GM19023 (cell line): ENCODE measurements around the gene TRPM8.

Experiments
- ATAC-seq: cut with Tn5 transposase; IDR thresholded peaks from one replicate; pipeline ENCODE4 v1.9.1; 2021; ENCODE audit warnings: mild to moderate bottlenecking, moderate library complexity; ENCODE audit not compliant: unreplicated experiment

TRPM8 gene

DNA sequence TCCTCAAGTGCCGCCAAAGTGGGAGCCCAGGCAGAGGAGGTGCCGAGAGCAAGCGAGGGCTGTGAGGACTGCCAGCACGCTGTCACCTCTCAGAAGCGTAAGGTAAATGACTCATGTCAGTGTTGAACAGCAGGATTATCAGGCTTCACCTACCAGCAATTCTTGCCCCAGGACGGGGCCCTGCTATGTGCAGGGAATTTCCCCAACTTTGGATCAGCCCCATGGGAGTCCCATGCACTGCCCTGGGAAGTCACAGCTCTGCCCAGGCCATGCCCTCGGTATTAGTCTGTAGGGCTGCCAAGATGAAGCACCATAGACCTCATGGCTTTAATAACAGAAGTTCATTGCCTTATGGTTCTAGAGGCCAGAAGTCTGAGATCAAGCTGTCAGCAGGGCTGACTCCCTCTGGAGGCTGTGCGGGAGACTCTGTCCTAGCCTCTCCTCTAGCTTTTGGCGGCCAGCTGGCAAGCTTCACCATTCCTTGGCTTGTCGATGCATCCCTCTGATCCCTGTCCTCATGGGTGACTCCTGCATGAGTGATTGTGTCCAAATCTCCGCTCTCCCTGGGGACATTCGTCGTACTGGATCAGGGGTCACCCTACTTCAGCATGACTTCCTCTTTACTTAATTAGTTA is 55.9 kb downstream of the TRPM8 start:
- no peak for ATAC-seq

DNA sequence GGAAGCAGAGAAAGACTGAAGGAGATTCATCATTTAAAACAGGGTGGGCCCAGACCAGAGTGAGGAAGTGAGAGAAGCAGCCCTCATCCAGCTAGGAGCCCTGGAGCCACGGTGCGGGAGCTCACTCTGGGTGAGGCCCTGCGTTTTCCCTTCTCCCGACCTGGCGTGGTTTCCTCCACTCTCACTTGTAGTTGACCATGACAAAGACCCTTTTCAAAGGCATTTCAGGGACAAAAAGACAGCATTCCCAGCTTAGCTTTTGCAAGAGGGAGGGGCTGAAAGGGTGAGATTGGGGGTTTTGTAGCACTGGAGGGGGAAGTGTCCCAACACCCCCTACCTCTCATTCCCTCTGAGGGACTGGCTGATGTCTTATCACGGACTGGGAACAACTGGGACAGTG is 56.6 kb downstream of the TRPM8 start:
- ATAC-seq: no peak

DNA sequence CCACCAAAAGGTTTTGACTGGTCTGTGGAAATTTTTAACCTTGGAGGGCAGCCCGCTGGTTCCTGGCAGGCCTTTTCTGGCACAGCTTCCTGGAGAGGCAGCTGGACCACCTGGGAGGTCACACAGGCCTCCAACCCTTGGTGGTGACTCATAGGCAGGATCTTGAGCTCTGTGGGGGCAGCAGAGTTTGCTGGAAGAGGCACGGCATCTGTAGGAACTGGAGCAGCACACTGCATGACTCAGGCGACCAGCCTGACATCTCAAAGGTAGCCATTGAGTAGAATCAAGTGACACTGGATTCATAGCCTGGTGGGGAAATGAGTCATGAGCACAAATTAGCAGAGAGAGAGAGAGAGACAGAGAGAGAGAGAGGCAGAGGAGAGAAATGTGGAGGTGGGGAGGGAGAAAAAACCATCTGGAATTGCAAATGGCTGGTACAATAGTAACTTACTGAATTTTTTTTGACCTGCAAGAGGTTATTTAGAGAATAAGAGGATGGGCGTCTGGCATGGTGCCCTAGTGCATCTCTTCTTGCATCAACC is 57.4 kb downstream of the TRPM8 start:
- no peak for ATAC-seq

DNA sequence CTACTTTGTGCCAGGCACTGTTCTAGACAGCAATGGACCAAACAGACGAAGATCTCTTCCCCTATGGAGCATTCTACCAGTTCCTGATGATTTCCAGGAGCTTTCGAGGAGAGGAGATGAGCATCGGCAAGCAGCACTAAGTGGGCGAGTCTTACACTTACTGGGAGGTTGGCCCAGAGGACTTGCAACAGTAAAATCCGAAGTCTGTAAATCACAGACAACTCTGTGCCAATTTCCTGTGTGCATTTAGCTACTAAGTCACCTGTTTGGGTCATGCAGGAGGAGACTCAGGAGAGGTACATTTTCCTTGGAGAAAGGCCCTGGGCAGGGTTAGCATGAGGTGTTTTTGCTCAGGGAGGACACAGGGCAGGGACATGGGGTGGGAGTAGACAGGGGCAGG is 58.9 kb downstream of the TRPM8 start:
- ATAC-seq: no peak

DNA sequence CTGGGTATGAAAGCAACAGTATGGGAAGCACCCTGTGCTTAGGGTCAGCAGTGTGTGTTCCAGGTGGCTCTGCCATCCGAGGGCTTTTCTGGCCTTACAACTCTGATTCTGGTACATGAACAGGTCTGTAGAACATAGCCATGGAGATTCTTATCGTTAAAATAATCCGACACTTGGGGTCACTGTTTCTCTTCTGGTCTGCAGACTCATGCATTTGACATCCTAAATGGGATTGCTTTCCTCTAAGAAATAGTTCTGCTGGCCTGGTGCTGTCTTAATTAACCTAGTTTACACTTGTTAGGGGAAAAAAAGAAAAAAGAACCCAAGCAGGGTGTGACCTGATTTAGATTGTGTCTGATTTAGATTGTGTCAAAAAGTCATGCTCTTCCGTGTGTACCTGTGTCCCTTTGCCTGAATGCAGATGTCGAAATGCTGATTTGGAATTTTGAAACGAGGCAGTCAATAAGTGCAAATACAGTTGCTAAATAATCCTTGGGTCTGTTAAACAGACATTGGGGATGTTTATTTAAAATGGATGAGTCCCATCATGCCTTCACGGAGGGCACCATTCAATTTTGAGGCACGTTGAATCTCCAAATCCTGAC is 59.6 kb downstream of the TRPM8 start:
- no peak for ATAC-seq

DNA sequence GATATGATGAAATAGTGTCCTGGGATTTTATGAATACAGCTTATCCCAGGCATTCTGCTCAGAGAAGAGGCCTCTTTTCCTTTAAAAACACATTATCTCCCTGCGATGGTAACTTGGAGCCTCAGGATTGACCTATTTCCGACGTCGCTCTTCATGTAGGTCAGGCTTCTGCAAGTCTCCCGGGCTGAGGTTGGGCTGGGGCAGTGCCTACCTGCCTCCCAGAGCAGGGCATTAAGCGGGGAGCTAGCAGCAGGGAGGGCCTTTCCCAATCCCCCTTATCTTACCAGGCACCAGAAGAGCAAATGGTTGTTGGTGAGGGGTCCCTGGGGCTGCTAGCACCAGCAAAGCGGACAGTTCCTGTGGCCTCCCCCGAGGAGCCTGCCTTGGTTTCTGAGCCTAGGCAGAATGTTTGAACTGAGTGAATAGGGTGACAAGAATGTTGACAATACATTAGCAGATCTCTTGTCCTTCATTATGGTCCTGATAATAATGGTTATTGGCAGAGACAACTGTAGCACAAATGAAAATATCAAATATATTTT is 60.2 kb downstream of the TRPM8 start:
- no peak for ATAC-seq

DNA sequence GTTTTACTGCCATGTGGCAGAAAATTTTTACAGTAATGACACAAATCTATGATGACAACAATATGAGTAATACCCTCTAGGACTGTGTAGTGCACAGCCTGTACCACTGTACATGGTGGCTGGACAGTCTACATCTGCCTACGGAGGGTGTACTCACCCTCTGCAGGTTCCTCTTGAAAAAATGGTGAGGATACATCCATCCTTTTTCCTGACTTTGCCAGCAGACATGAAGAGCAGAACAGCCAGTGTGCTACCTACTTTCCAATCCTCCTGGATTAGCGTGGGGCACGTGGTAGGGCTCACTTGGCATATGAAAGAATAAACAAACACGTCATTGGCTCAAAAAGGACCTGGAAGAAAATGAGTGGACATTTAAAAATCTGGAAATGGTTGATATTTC is 62.6 kb downstream of the TRPM8 start:
- no peak for ATAC-seq

DNA sequence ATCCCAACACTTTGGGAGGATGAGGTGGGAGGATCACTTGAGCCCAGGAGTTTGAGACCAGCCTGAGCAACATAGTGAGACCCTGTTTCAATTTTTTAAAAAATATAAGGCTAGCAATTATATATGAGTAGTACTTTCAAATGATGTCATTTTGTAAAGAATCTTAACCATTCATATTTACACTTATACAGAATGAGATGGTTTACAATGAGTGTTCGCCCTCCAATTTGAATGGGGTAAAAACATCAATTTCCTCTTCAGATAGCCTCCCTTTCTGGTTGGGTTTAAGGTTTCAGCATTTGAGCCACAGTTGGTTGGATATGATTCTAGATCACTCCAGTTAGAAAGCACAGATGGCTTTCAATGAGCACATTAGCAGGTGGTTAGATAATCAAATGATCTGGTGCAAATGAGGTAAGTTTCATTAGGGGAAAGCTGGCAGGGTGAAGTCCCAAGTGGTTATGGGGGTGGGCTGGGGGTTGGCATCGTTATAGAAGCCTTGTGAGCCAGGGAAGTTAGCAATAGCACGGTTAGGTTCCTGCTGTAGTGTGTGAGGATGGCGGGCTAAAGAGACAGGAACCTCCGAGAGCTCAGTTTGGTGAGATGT is 63.9 kb downstream of the TRPM8 start:
- ATAC-seq: no peak

DNA sequence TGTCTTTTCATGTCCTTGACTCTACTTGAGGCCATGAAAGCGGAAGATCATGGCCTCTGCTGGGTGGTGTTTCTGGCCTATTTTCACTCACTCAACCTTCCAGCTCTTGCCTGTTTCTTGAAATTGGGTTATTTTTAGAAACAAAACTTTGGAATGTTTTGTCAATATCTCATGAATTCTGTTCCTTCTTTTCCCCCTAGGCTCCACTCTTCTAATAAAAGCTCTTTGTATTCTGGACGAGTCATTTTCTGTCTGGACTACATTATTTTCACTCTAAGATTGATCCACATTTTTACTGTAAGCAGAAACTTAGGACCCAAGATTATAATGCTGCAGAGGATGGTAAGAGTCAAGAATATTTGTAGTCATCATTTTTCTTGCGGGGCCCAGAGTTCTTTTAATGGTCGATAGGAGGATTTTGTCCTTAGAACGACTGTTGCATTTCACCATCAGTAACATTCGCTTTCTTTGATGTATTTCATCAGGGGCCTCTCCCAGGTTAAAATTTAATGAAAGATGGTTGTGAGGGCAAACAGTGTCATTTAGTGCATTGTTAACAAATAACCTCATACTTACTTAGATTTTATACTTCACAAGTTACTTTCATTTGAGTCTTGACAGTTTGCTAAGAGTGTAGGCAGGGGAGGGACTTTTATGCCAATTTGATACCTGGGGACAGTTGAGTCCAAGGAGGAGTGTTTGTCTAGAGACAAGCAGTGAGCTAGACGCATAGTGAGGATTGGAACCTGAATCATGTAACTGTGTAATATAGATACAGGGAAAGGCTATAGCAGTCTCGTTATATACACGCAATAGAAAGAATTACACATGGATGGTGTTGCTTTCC is 64.6 kb downstream of the TRPM8 start:
- no peak for ATAC-seq

DNA sequence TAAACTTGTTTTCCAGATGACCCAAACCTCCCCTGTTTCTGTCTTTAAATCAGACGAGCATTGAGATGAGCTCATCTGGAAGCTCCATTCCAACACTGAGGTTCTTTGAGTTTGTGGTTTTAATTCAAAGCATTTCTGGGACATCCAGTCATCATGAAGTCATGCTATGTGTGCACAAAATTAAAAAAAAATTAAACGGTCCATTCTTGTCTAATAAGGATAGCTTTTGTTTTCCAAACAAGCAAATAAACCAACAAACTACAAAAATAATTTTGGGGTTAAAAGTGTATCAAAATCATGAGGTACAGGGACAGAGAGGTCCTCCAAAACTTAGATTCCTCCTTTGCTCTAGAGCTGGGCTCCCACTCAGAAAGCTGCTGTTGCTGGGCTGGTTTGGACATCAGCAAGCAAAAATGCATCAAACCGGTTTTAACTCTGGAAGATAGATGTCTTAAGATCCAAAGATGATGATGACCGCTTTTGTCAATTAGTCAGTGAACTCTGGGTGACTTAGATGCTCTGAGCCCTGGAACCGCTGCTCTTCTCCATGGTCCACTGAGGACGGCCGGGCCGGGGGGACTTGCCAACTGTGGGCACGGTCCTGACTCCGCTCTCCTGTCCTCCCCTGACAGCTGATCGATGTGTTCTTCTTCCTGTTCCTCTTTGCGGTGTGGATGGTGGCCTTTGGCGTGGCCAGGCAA is 65.4 kb downstream of the TRPM8 start:
- ATAC-seq: no peak

DNA sequence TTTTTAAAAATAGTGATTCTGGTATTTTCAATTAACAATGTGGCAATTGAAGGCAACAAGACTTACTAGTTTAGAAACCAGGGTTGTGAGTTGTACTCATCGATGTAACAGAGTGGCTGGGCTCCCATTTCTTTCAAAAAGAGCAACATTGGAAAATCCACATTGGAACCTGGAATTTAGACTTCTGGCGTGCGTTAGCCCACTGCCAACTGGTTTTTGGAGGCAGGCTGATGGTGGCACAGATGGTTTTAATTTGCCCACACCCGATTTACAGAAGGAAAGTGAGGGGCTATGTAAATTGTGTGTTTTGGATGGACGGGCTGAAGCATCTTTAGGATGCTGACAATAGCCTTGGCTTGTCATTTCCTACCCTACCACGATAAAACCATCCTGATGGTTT is 66.3 kb downstream of the TRPM8 start:
- ATAC-seq: no peak

DNA sequence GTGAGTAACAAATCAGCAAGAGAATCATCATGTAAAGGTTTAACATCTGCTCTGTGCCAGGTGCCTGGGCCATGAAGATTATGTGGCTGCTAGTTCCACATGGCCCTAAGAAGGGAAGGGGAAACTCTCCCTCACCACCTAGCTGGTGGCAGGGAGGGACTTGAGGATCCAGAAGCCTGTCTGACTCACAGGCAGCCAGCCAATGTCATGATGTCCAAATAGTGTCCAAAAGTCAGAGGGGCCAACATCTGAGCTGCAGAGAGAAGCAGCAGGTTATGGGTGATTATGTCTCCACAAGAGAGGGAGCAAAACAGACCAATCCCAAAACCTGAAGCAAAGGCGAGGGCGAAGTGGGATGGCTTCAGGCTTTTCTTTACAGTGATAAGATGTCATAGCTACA is 71.4 kb downstream of the TRPM8 start:
- no peak for ATAC-seq

DNA sequence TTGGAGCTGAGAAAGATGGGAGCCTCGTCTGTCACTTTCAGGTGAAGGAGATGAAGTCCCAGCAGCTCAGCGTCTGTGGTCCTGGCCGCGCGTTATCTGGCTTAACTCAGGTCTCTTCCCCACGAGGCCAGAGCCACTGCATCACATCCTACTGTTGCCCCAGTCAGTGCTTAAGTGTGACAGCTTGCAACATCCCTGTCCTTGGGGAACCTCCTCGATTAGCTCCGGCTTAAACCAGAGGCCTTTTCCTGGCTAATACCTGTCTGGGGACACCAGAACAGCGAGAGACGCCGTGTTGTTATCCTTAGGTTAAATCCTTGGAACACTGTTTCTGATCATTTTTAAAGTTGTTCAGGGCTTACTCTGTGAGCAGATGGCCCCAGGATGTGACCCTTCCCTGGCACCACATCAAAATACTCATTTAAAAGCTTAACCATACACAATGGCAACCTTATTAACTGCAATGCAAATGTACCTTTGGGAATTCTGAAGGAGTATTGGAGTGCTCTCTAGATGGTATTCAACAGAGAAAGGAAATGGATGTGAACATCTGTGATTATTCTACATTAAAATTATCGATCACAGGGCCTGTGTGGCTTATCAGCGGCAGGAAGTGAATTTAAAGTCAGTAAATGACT is 72.2 kb downstream of the TRPM8 start:
- ATAC-seq: no peak

DNA sequence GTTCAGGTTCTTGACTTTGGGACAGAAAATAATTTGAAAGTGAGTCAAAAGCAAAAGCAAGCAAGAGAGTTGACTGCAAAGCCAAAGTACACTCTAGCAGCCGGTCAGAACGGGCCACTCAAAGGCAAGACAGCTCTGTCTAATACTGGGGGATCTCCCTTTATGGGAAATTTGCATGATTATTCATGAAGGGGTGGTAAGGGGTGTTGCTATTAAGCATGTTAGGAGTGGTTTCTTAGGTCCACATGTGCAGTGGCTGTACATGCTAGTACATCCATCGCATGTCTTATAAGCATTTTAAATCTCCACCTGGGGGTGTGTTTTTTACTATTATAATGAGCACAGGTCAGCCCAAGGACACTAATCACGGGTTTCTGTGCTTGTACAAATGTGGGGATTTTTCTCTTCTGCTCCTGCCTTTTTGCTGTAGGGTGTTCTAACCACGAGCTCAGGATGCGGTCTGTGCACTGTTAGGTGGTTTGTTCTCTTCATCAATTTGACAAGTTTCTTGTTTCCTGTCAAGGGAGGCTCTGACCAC is 73.2 kb downstream of the TRPM8 start:
- ATAC-seq: no peak

DNA sequence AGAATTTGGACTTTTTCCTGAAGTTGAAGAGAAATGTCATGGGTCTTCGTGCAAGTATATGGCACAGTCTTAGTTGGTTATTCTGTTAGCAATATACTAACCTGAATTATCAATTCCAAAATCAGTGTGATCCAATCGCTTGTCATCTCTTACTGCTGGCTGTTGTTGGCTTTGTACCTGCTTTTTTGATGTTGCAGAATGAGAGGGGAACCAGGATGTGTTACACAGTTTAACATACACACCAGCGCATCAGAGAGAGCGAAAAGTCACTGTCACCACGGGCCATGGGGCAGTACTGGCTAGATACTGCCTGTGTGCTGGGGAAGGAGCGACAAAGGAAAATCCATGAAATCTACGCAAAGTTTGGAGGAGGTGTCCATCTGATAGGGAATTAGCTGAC is 74.0 kb downstream of the TRPM8 start:
- no peak for ATAC-seq

DNA sequence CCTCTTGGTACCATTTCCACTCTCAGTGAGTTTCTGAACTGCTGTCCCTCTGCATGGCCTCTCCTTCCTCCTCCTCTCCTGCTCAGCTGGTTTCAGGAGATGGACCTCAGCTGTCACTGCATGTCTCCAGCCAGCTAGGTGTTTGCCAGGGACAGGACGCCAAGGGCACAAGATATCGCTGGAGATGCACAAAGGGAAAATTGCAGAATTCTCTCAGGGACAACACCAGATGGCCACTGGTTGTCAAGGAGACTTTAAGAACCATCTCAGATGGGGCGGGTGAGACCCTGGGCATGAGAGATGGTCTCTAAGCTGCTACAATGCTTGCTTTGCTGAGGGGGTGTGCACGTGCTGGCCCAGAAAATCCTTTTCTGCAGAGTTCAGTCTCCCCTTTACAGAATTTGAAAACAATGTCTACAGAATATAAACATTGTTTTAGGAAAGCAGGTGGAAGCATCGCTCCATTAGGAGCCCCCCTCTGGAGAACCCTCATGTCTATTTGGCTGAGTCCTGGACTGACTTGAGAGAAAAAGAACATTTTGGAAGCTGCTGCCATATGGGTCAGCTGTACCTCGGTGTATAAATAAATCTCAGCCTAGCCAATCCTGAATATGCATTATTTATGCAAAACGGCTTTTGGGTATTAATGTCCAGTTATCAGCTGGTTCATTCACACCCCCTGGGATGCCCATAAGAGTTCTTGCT is 75.5 kb downstream of the TRPM8 start:
- ATAC-seq: no peak

DNA sequence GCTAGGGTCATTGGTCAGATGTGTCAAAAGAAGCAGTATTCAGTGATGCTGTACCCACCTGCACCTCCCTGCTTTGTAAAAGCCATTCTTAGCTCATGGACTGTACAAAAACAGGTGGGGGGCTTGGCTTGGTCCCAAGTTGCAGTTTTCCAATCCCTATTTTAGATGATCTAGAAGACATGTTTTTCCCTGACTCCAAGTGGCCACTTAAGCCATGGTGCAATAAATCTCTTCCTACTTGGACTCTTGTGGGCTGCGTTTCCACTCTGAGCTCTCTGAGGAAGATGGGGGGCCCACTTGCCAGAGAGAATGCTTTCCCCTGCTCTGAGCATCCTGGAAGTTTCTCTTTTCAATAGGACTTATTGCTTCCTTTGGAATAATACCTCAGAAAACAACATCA is 76.3 kb downstream of the TRPM8 start:
- ATAC-seq: no peak

DNA sequence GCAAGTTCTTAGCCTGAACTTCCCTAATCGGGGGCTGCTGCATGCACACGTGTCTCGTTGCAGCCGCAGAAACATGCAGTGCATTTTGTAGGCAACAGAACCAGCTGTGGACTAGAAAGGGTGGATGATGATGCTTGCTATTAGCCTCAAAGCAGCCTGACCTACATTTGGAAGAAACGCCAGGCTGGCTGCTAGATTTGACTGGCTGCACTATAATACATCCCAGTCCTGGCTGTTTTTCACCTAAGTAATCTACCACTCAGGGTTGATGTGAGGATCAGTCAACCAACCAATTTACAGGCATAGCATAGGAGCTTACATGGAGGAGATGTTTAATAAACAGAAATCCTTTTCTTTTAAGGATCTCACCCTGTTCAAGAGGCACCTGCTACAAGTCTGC is 77.0 kb downstream of the TRPM8 start:
- ATAC-seq: no peak

DNA sequence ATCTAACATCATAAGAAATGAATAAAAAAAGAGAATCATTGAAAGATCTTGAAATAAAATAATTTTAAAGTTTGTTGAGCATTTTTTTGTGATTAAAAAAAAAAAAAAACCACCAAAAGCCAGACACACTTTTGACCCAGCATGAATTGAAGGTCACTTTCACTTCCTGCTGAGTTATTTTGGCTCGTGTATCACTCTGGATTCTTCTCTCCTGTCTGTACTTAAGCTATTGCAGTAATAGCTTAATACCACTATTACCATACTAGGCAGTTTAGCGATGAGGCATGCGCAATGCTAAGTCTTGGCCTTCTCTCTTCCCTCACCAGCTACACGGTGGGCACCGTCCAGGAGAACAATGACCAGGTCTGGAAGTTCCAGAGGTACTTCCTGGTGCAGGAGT is 78.8 kb downstream of the TRPM8 start:
- no peak for ATAC-seq
